Glutamatergic neuron (in vitro differentiated cells): ENCODE measurements around the gene SIRT4. TPM values are rescaled to one million over a fixed set of nuclear protein-coding genes. Genes with fewer than 3 reads are reported as not detected.
A peak's percentile ranks its signal among the peaks of the same experiment; 100 is the strongest.

Experiments
- DNase-seq: peaks from one replicate; pipeline ENCODE4 v3.0.0; 2022
- H3K27ac Mint-ChIP-seq: one replicate; pipeline ENCODE4 v1.8.0; 2020; ENCODE audit warnings: mild to moderate bottlenecking, mixed read lengths, inconsistent platforms; ENCODE audit not compliant: unreplicated experiment
- H3K27me3 Mint-ChIP-seq: one replicate; pipeline ENCODE4 v1.8.0; 2020; ENCODE audit warnings: mild to moderate bottlenecking, moderate library complexity, mixed read lengths, inconsistent platforms; ENCODE audit not compliant: unreplicated experiment
- H3K36me3 Mint-ChIP-seq: one replicate; pipeline ENCODE4 v1.8.0; 2020; ENCODE audit warnings: mild to moderate bottlenecking, mixed read lengths, inconsistent platforms; ENCODE audit not compliant: unreplicated experiment
- H3K4me1 Mint-ChIP-seq: one replicate; pipeline ENCODE4 v1.8.0; 2020; ENCODE audit warnings: mild to moderate bottlenecking, low read depth, mixed read lengths, inconsistent platforms; ENCODE audit not compliant: unreplicated experiment
- H3K4me3 Mint-ChIP-seq: one replicate; pipeline ENCODE4 v1.8.0; 2020; ENCODE audit warnings: mild to moderate bottlenecking, mixed read lengths, inconsistent platforms; ENCODE audit not compliant: unreplicated experiment
- H3K9me3 Mint-ChIP-seq: one replicate; pipeline ENCODE4 v1.8.0; 2020; ENCODE audit warnings: mild to moderate bottlenecking, moderate library complexity, mixed read lengths, inconsistent platforms; ENCODE audit not compliant: unreplicated experiment
- CTCF ChIP-seq: fragments of 200-600 bp; sonication (generic); IDR thresholded peaks from one replicate; pipeline ENCODE4 v1.5.0; 2021; ENCODE audit not compliant: partially characterized antibody, unreplicated experiment
- total RNA-seq: library from RNA; stranded (reverse); fragmentation: NEBNext Ultra II Directional; extraction: Animal tissue kit (Norgen Biotek cat#: 25700); gene quantifications from one replicate; pipeline ENCODE4 v1.2.1, GENCODE V29; 2021; ENCODE audit not compliant: unreplicated experiment

Gene SIRT4
- total RNA-seq, 1 donor from 2014 or later = 3.8 TPM

- no peaks in the 10 kb centered on the region for H3K36me3 Mint-ChIP-seq
- peaks cover 3% of the 10 kb centered on the region for H3K9me3 Mint-ChIP-seq
- DNase-seq = no peak
- H3K27me3 Mint-ChIP-seq = peaks cover 9% of the 10 kb centered on the region
- peaks cover 15% of the 10 kb centered on the region for H3K4me1 Mint-ChIP-seq
- TF ChIP-seq CTCF = no peak
- no peak overlapping the region for H3K4me3 Mint-ChIP-seq
- H3K27ac Mint-ChIP-seq = no peak overlapping the region
These were observed 42.5 kb upstream of the SIRT4 start for GRCh38 chr12:120259418-120260202.

- H3K9me3 Mint-ChIP-seq = peaks cover 3% of the 10 kb centered on the region
- no peak for TF ChIP-seq CTCF
- no peak overlapping the region for H3K27ac Mint-ChIP-seq
- no peak for DNase-seq
- peaks cover 9% of the 10 kb centered on the region for H3K27me3 Mint-ChIP-seq
- H3K36me3 Mint-ChIP-seq = no peaks in the 10 kb centered on the region
- H3K4me3 Mint-ChIP-seq = no peak overlapping the region
- H3K4me1 Mint-ChIP-seq = peaks cover 19% of the 10 kb centered on the region
These were observed 41.5 kb upstream of the SIRT4 start for GRCh38 chr12:120260607-120261006.

GRCh38 chr12:120261951-120262851, 39.9 kb upstream of the SIRT4 start:
- no peak for TF ChIP-seq CTCF
- H3K4me3 Mint-ChIP-seq = peak overlapping the region; percentile 67
- H3K27me3 Mint-ChIP-seq = peaks cover 14% of the 10 kb centered on the region
- H3K9me3 Mint-ChIP-seq = peaks cover 7% of the 10 kb centered on the region
- H3K27ac Mint-ChIP-seq = no peak overlapping the region
- peaks cover 17% of the 10 kb centered on the region for H3K4me1 Mint-ChIP-seq
- DNase-seq = no peak
- H3K36me3 Mint-ChIP-seq = no peaks in the 10 kb centered on the region

GRCh38 chr12:120262852-120263747, 39.0 kb upstream of the SIRT4 start:
- TF ChIP-seq CTCF = no peak
- DNase-seq = peak; percentile 41
- Mint-ChIP-seq H3K4me3 (peak overlapping the region; percentile 94), H3K36me3 (no peaks in the 10 kb centered on the region), H3K27ac (peak overlapping the region; percentile 11), H3K27me3 (peaks cover 14% of the 10 kb centered on the region), H3K4me1 (peaks cover 17% of the 10 kb centered on the region), H3K9me3 (peaks cover 6% of the 10 kb centered on the region)
